Measurements from ENCODE around the gene GRID2. TPM values are rescaled to one million over a fixed set of nuclear protein-coding genes. Genes with fewer than 3 reads are reported as not detected.

The GRID2 gene
- total RNA-seq, 1 donor from 2014 or later: not detected

GRCh38 chr4:93431371-93431770 lies 1127.6 kb downstream of the GRID2 start:
- Mint-ChIP-seq H3K27me3 (ENCODE audit: unreplicated experiment) (peaks cover 4% of the 10 kb centered on the region), H3K4me1 (ENCODE audit: unreplicated experiment) (no peaks in the 10 kb centered on the region), H3K36me3 (ENCODE audit: unreplicated experiment) (no peaks in the 10 kb centered on the region), H3K4me3 (ENCODE audit: unreplicated experiment) (no peak overlapping the region), H3K27ac (ENCODE audit: unreplicated experiment) (no peak overlapping the region), H3K9me3 (ENCODE audit: unreplicated experiment) (no peaks in the 10 kb centered on the region)
- no peak for TF ChIP-seq CTCF (IDR thresholded peaks at IDR 0.05)
- no peak for DNase-seq (ENCODE audit: extremely low spot score, unreplicated experiment)

GRCh38 chr4:93433840-93434239 lies 1130.1 kb downstream of the GRID2 start:
- no peaks in the 10 kb centered on the region for H3K36me3 Mint-ChIP-seq (ENCODE audit: unreplicated experiment)
- H3K27me3 Mint-ChIP-seq (ENCODE audit: unreplicated experiment): no peaks in the 10 kb centered on the region
- no peak overlapping the region for H3K4me3 Mint-ChIP-seq (ENCODE audit: unreplicated experiment)
- DNase-seq (ENCODE audit: extremely low spot score, unreplicated experiment): no peak
- H3K9me3 Mint-ChIP-seq (ENCODE audit: unreplicated experiment): no peaks in the 10 kb centered on the region
- H3K4me1 Mint-ChIP-seq (ENCODE audit: unreplicated experiment): no peaks in the 10 kb centered on the region
- no peak overlapping the region for H3K27ac Mint-ChIP-seq (ENCODE audit: unreplicated experiment)
- no peak for TF ChIP-seq CTCF (IDR thresholded peaks at IDR 0.05)

- H3K4me1 Mint-ChIP-seq (ENCODE audit: unreplicated experiment): no peaks in the 10 kb centered on the region
- peaks cover 8% of the 10 kb centered on the region for H3K27me3 Mint-ChIP-seq (ENCODE audit: unreplicated experiment)
- TF ChIP-seq CTCF (IDR thresholded peaks at IDR 0.05): no peak
- DNase-seq (ENCODE audit: extremely low spot score, unreplicated experiment): no peak
- H3K36me3 Mint-ChIP-seq (ENCODE audit: unreplicated experiment): no peaks in the 10 kb centered on the region
- no peaks in the 10 kb centered on the region for H3K9me3 Mint-ChIP-seq (ENCODE audit: unreplicated experiment)
- H3K27ac Mint-ChIP-seq (ENCODE audit: unreplicated experiment): no peak overlapping the region
- H3K4me3 Mint-ChIP-seq (ENCODE audit: unreplicated experiment): no peak overlapping the region
Measured at GRCh38 chr4:93436000-93436626, 1132.3 kb downstream of the GRID2 start.

GRCh38 chr4:93437991-93438390 lies 1134.2 kb downstream of the GRID2 start:
- Mint-ChIP-seq H3K9me3 (ENCODE audit: unreplicated experiment) (no peaks in the 10 kb centered on the region), H3K27me3 (ENCODE audit: unreplicated experiment) (peaks cover 12% of the 10 kb centered on the region), H3K4me1 (ENCODE audit: unreplicated experiment) (no peaks in the 10 kb centered on the region), H3K27ac (ENCODE audit: unreplicated experiment) (no peak overlapping the region), H3K4me3 (ENCODE audit: unreplicated experiment) (no peak overlapping the region), H3K36me3 (ENCODE audit: unreplicated experiment) (no peaks in the 10 kb centered on the region)
- no peak for DNase-seq (ENCODE audit: extremely low spot score, unreplicated experiment)
- TF ChIP-seq CTCF (IDR thresholded peaks at IDR 0.05): no peak

DNA sequence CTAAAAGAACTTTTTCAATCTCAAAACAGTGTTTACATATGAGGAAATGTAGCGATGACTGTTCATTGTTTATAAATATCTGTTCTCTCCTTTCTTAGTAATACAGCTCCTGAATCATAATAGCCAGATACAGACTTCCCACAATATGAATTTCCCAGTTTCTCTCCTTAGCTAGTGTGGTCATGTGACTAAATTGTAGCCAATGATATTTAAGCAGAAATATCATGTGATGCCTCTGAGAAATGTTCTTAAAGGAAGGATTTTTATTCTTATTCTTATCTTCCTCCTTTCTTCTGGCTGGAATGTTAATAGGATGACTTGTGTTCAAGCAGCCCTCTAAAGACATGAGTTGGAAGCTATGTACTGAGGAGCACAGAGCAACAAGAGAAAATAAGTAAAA lies 1141.1 kb downstream of the GRID2 start:
- Mint-ChIP-seq H3K9me3 (ENCODE audit: unreplicated experiment) (no peaks in the 10 kb centered on the region), H3K4me3 (ENCODE audit: unreplicated experiment) (no peak overlapping the region), H3K27ac (ENCODE audit: unreplicated experiment) (no peak overlapping the region), H3K36me3 (ENCODE audit: unreplicated experiment) (no peaks in the 10 kb centered on the region), H3K27me3 (ENCODE audit: unreplicated experiment) (peaks cover 19% of the 10 kb centered on the region), H3K4me1 (ENCODE audit: unreplicated experiment) (no peaks in the 10 kb centered on the region)
- TF ChIP-seq CTCF (IDR thresholded peaks at IDR 0.05): no peak
- no peak for DNase-seq (ENCODE audit: extremely low spot score, unreplicated experiment)
